Measurements from ENCODE around the gene GSTM2.

GSTM2 gene

GRCh38 chr1:109625601-109626560 is 42.0 kb upstream of the GSTM2 start:
- Histone ChIP-seq H3K4me2 (ENCODE audit: insufficient read depth, low read length, poor library complexity, severe bottlenecking) (no peak overlapping the region), H4K91ac (ENCODE audit: low read depth, low read length, poor library complexity) (no peak overlapping the region), H3K14ac (ENCODE audit: low read length) (no peak overlapping the region), H2BK5ac (ENCODE audit: low read length) (no peak overlapping the region), H3K4me3 (ENCODE audit: low read length in 2 of 2) (no peak overlapping the region), H3K23ac (ENCODE audit: low read depth, low read length, poor library complexity) (peak overlapping the region; percentile 25), H2BK15ac (ENCODE audit: low read length) (no peak overlapping the region), H2AK5ac (ENCODE audit: low read depth, low read length) (no peak overlapping the region), H2BK12ac (ENCODE audit: low read length) (no peak overlapping the region), H3K18ac (ENCODE audit: low read length) (peak overlapping the region; percentile 33), H3K4me1 (ENCODE audit: control insufficient read depth in 2 of 2, insufficient read depth in 1 of 2, low read depth in 1 of 2, low read length in 2 of 2) (peaks cover 9 to 26% of the 10 kb centered on the region in 2 donors), H3K4ac (ENCODE audit: low read length) (no peak overlapping the region), H3K79me1 (ENCODE audit: low read depth, low read length) (peaks cover 16% of the 10 kb centered on the region), H3K36me3 (replicated peaks in 1 of 2; ENCODE audit: control insufficient read depth in 2 of 2, insufficient read depth in 2 of 2, low read length in 2 of 2) (peaks cover 36 to 56% of the 10 kb centered on the region in 2 donors), H3K9me3 (replicated peaks in 1 of 2; ENCODE audit: control insufficient read depth in 2 of 2, insufficient read depth in 1 of 2, low read depth in 1 of 2, low read length in 2 of 2) (no peaks in the 10 kb centered on the region), H2AFZ (ENCODE audit: low read length) (no peak overlapping the region), H3K9ac (ENCODE audit: low read depth, low read length, poor library complexity) (peak overlapping the region; percentile 51), H3K27me3 (ENCODE audit: control insufficient read depth in 3 of 3, insufficient read depth in 3 of 3, low read depth in 1 of 3, low read length in 3 of 3) (no peaks in the 10 kb centered on the region), H2BK120ac (ENCODE audit: low read depth, low read length) (no peak overlapping the region), H4K8ac (ENCODE audit: low read depth, low read length) (no peak overlapping the region), H3K27ac (replicated peaks; ENCODE audit: low read length) (no peak overlapping the region)
- WGBS, 2 donors (ENCODE audit: extremely low coverage in 2 of 2, insufficient read length in 2 of 2, insufficient replicate concordance in 1 of 2), result no CpG with 5 or more reads among the region's 32 CpGs
- no peak for DNase-seq (ENCODE audit: low spot score)

DNA sequence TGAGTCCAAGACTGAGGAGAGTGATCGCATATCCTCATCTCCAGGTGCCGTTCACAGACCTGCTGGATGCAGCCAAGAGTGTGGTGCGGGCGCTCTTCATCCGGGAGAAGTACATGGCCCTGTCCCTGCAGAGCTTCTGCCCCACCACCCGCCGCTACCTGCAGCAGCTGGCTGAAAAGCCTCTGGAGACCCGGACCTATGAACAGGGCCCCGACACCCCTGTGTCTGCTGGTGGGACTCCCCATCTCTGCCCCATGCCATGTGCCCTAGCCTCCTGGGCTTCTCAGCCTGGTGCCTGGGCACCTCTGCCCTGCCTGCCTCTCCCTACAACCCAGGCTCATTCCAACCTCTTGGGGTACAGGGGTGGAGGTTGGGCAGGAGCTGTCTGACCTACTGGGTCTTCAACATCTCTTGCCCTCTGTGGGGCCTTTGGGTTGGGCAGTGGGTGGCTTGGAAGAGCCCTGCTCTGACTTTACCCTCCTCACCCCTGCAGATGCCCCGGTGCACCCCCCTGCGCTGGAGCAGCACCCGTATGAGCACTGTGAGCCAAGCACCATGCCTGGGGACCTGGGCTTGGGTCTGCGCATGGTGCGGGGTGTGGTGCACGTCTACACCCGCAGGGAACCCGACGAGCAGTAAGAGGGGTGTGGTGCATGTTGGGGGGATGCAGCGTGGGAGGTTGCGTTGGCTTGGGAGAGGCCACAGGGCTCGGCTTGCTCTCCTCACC is 41.0 kb upstream of the GSTM2 start:
- Histone ChIP-seq H2BK5ac (ENCODE audit: low read length) (no peak overlapping the region), H4K8ac (ENCODE audit: low read depth, low read length) (no peak overlapping the region), H3K79me1 (ENCODE audit: low read depth, low read length) (peaks cover 13% of the 10 kb centered on the region), H3K9ac (ENCODE audit: low read depth, low read length, poor library complexity) (no peak overlapping the region), H3K4me1 (ENCODE audit: control insufficient read depth in 2 of 2, insufficient read depth in 1 of 2, low read depth in 1 of 2, low read length in 2 of 2) (peaks cover 5 to 17% of the 10 kb centered on the region in 2 donors), H2BK12ac (ENCODE audit: low read length) (no peak overlapping the region), H3K9me3 (replicated peaks in 1 of 2; ENCODE audit: control insufficient read depth in 2 of 2, insufficient read depth in 1 of 2, low read depth in 1 of 2, low read length in 2 of 2) (no peaks in the 10 kb centered on the region), H3K4ac (ENCODE audit: low read length) (no peak overlapping the region), H3K27me3 (ENCODE audit: control insufficient read depth in 3 of 3, insufficient read depth in 3 of 3, low read depth in 1 of 3, low read length in 3 of 3) (no peaks in the 10 kb centered on the region), H2BK120ac (ENCODE audit: low read depth, low read length) (no peak overlapping the region), H3K27ac (replicated peaks; ENCODE audit: low read length) (no peak overlapping the region), H3K23ac (ENCODE audit: low read depth, low read length, poor library complexity) (no peak overlapping the region), H4K91ac (ENCODE audit: low read depth, low read length, poor library complexity) (no peak overlapping the region), H3K4me3 (ENCODE audit: low read length in 2 of 2) (no peak overlapping the region), H2AK5ac (ENCODE audit: low read depth, low read length) (no peak overlapping the region), H3K36me3 (replicated peaks in 1 of 2; ENCODE audit: control insufficient read depth in 2 of 2, insufficient read depth in 2 of 2, low read length in 2 of 2) (peaks cover 40 to 66% of the 10 kb centered on the region in 2 donors), H2BK15ac (ENCODE audit: low read length) (no peak overlapping the region), H3K4me2 (ENCODE audit: insufficient read depth, low read length, poor library complexity, severe bottlenecking) (no peak overlapping the region), H3K18ac (ENCODE audit: low read length) (no peak overlapping the region), H3K14ac (ENCODE audit: low read length) (no peak overlapping the region), H2AFZ (ENCODE audit: low read length) (no peak overlapping the region)
- no peak for DNase-seq (ENCODE audit: low spot score)
- WGBS, 2 donors (ENCODE audit: extremely low coverage in 2 of 2, insufficient read length in 2 of 2, insufficient replicate concordance in 1 of 2), result no CpG with 5 or more reads among the region's 21 CpGs

- no peak overlapping the region for H3K18ac ChIP-seq (ENCODE audit: low read length)
- H2BK5ac ChIP-seq (ENCODE audit: low read length), result no peak overlapping the region
- no peaks in the 10 kb centered on the region for H3K9me3 ChIP-seq (replicated peaks in 1 of 2; ENCODE audit: control insufficient read depth in 2 of 2, insufficient read depth in 1 of 2, low read depth in 1 of 2, low read length in 2 of 2)
- H4K91ac ChIP-seq (ENCODE audit: low read depth, low read length, poor library complexity), result no peak overlapping the region
- no peak overlapping the region for H4K8ac ChIP-seq (ENCODE audit: low read depth, low read length)
- no peaks in the 10 kb centered on the region for H3K27me3 ChIP-seq (ENCODE audit: control insufficient read depth in 3 of 3, insufficient read depth in 3 of 3, low read depth in 1 of 3, low read length in 3 of 3)
- no peak for DNase-seq (ENCODE audit: low spot score)
- no peak overlapping the region for H2BK12ac ChIP-seq (ENCODE audit: low read length)
- H3K4ac ChIP-seq (ENCODE audit: low read length), result no peak overlapping the region
- H3K4me1 ChIP-seq (ENCODE audit: control insufficient read depth in 2 of 2, insufficient read depth in 1 of 2, low read depth in 1 of 2, low read length in 2 of 2), result peaks cover 11 to 12% of the 10 kb centered on the region in 2 donors
- H3K4me2 ChIP-seq (ENCODE audit: insufficient read depth, low read length, poor library complexity, severe bottlenecking), result no peak overlapping the region
- H3K79me1 ChIP-seq (ENCODE audit: low read depth, low read length), result peaks cover 10% of the 10 kb centered on the region
- no peak overlapping the region for H3K9ac ChIP-seq (ENCODE audit: low read depth, low read length, poor library complexity)
- H3K14ac ChIP-seq (ENCODE audit: low read length), result no peak overlapping the region
- no peak overlapping the region for H2BK120ac ChIP-seq (ENCODE audit: low read depth, low read length)
- H2AFZ ChIP-seq (ENCODE audit: low read length), result no peak overlapping the region
- H3K23ac ChIP-seq (ENCODE audit: low read depth, low read length, poor library complexity), result no peak overlapping the region
- H2BK15ac ChIP-seq (ENCODE audit: low read length), result no peak overlapping the region
- H3K4me3 ChIP-seq (ENCODE audit: low read length in 2 of 2), result no peak overlapping the region
- H2AK5ac ChIP-seq (ENCODE audit: low read depth, low read length), result no peak overlapping the region
- WGBS, 2 donors (ENCODE audit: extremely low coverage in 2 of 2, insufficient read length in 2 of 2, insufficient replicate concordance in 1 of 2), result no CpG with 5 or more reads among the region's 23 CpGs
- H3K36me3 ChIP-seq (replicated peaks in 1 of 2; ENCODE audit: control insufficient read depth in 2 of 2, insufficient read depth in 2 of 2, low read length in 2 of 2), result peaks cover 41 to 69% of the 10 kb centered on the region in 2 donors
- no peak overlapping the region for H3K27ac ChIP-seq (replicated peaks; ENCODE audit: low read length)
Observed at GRCh38 chr1:109627692-109628399, 40.0 kb upstream of the GSTM2 start.
